ENCODE results near the gene INPPL1. TPM values are rescaled to one million over a fixed set of nuclear protein-coding genes. Genes with fewer than 3 reads are reported as not detected.

Gene INPPL1
- total RNA-seq, 1 experiment from 2014 or later: 214 TPM

GRCh38 chr11:72218251-72218745, 6.3 kb upstream of the INPPL1 start:
- WGBS (ENCODE audit: extremely low coverage, insufficient read length, low lambda C conversion rate): no CpG with 5 or more reads among the region's 5 CpGs
- no peak overlapping the region for H2BK5ac ChIP-seq (ENCODE audit: insufficient read length, low read length)
- H3K14ac ChIP-seq (ENCODE audit: insufficient read depth, low read length): no peak overlapping the region
- no peak overlapping the region; a peak in 1 of 5 replicates for H3K4me3 Mint-ChIP-seq
- H3K27ac Mint-ChIP-seq: no peak overlapping the region
- H3K27me3 Mint-ChIP-seq (ENCODE audit: low read depth): peaks cover 40% of the 10 kb centered on the region
- H3K4me1 ChIP-seq (ENCODE audit: insufficient read depth, low read length): peaks cover 2% of the 10 kb centered on the region; the same call in 1 of the 2 replicates
- no peak overlapping the region for H2AK5ac ChIP-seq (ENCODE audit: insufficient read length, low read length)
- no peaks in the 10 kb centered on the region for H3K27me3 ChIP-seq (ENCODE audit: insufficient read depth, low read length)
- no peak overlapping the region for H3K23ac ChIP-seq (ENCODE audit: insufficient read length, low read depth, low read length)
- H2AFZ ChIP-seq (ENCODE audit: low read length): no peak overlapping the region
- H3K23me2 ChIP-seq (ENCODE audit: insufficient read length, low read depth, low read length, poor library complexity, severe bottlenecking): peaks cover 3% of the 10 kb centered on the region
- no peak overlapping the region for H3K18ac ChIP-seq (ENCODE audit: insufficient read length, low read depth, low read length)
- TF ChIP-seq CTCF (conservative IDR thresholded peaks at IDR 0.05): no peak
- H4K8ac ChIP-seq (replicated peaks; ENCODE audit: insufficient read length, low read depth, low read length): no peak overlapping the region
- no peaks in the 10 kb centered on the region for H3K79me1 ChIP-seq (ENCODE audit: insufficient read depth, low read depth, low read length, poor library complexity, severe bottlenecking)
- no peaks in the 10 kb centered on the region for H3K36me3 Mint-ChIP-seq (ENCODE audit: insufficient read depth in 1 of 3, low read depth in 3 of 3)
- no peaks in the 10 kb centered on the region; the same call in 1 of the 2 replicates for H3K79me2 ChIP-seq (ENCODE audit: insufficient read depth, low read length)
- no peak overlapping the region for H2BK12ac ChIP-seq (ENCODE audit: insufficient read length, low read depth, low read length)
- no peak for DNase-seq
- no peak overlapping the region for H4K91ac ChIP-seq (ENCODE audit: insufficient read length, low read depth, low read length)
- 0 out of 2 replicates have a peak overlapping the region, but pooled peaks have one; percentile 49 for H2BK15ac ChIP-seq (ENCODE audit: low read depth, low read length)
- peaks cover 20 to 26% of the 10 kb centered on the region in 2 experiments for H3K4me1 Mint-ChIP-seq
- no peak overlapping the region for H4K5ac ChIP-seq (ENCODE audit: insufficient read length, low read depth, low read length)
- no peak overlapping the region for H3K27ac ChIP-seq (ENCODE audit: insufficient read length, low read depth, low read length)
- no peak overlapping the region for H3T11ph ChIP-seq (ENCODE audit: low read length)
- no peak overlapping the region for H2BK120ac ChIP-seq (ENCODE audit: low read depth, low read length, poor library complexity, severe bottlenecking)
- H3K9me3 ChIP-seq (ENCODE audit: control insufficient read depth, low read depth, low read length): no peaks in the 10 kb centered on the region
- no peak overlapping the region for H3K9ac ChIP-seq (ENCODE audit: extremely low read depth, insufficient read length, low read length)
- no peaks in the 10 kb centered on the region for H4K20me1 ChIP-seq (ENCODE audit: control insufficient read depth, insufficient read depth, insufficient read length)
- no peaks in the 10 kb centered on the region for H3K9me3 Mint-ChIP-seq
- no peak overlapping the region for H3K4ac ChIP-seq (ENCODE audit: low read depth, low read length)
- H2BK20ac ChIP-seq (ENCODE audit: low read depth, low read length, poor library complexity, severe bottlenecking): no peak overlapping the region
- no peak overlapping the region for H3K4me2 ChIP-seq (ENCODE audit: insufficient read depth, insufficient read length, low read length)
- H3K56ac ChIP-seq (ENCODE audit: insufficient read length, low read depth, low read length): no peak overlapping the region
